Measurements from ENCODE around the gene C20orf144. TPM values are rescaled to one million over a fixed set of nuclear protein-coding genes. Genes with fewer than 3 reads are reported as not detected.
A peak's percentile ranks its signal among the peaks of the same experiment; 100 is the strongest.

The C20orf144 gene
- total RNA-seq, 2 experiments from 2014 or later, result 0.30 to 0.53 TPM

DNA sequence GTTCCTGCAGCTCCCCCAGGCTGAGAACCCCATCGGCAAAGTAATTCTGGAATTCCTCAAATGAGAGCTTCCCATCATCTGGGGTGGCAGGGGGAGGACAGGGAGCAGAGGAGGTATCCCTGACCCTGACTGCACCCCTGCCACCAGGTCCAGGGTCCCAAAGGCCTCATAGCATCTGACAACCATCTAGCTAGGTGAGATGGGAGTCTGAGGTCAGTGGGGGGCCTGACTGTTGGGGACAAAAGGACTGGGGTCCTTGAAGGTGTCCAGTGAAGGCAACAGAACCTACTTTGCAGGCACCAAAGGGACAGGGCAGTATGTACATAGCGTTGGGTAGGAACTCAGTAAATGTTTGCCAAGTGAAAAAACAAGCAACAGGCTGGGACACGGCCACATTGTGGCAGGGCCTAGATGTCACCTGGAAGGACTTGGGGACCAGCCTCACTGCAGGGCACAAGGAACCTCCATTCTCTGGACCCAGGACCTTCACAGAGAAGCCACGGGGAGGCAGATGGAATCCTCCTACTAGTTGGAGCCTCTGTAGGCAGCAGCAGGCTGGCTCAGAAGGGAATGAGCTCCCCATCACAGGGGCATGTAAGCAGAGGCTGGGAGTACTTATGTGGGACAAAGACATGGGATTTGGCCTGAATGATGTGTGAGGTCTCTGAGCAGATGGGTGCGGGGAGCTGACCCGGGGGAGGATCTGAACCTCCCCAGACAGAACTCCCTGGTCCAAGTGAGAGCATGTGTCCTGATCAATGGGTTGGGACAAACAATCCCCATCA, 8.8 kb downstream of the C20orf144 start:
- no peak overlapping the region for H3K4me3 Mint-ChIP-seq
- H3K27ac Mint-ChIP-seq, result peak overlapping the region; percentile 42
- no peaks in the 10 kb centered on the region for H3K9me3 Mint-ChIP-seq (ENCODE audit: low read depth)
- no peak for DNase-seq
- CTCF ChIA-PET, result interaction anchor here (0.9 to 4.6 kb wide), 3 partner anchors 11 to 213 kb away, joined by 3 to 106 read pairs (median 3); partner anchors contain the start of gene ZNF341
- peaks cover 2% of the 10 kb centered on the region for H3K36me3 Mint-ChIP-seq
- no peak for ATAC-seq
- H3K4me1 Mint-ChIP-seq, result peaks cover 50% of the 10 kb centered on the region
- no peaks in the 10 kb centered on the region for H3K27me3 Mint-ChIP-seq

- Mint-ChIP-seq H3K27ac (peak overlapping the region; percentile 3), H3K36me3 (peaks cover 7% of the 10 kb centered on the region), H3K9me3 (ENCODE audit: low read depth) (no peaks in the 10 kb centered on the region), H3K4me1 (peaks cover 44% of the 10 kb centered on the region), H3K4me3 (no peak overlapping the region), H3K27me3 (no peaks in the 10 kb centered on the region)
- ATAC-seq (no peak), DNase-seq (no peak)
- CTCF ChIA-PET, result interaction anchor here (0.8 to 1.0 kb wide), 4 partner anchors 12 to 214 kb away, joined by 3 to 4 read pairs (median 3); partner anchors contain the start of gene ZNF341
Measured at GRCh38 chr20:33671573-33672288, 9.6 kb downstream of the C20orf144 start.

DNA sequence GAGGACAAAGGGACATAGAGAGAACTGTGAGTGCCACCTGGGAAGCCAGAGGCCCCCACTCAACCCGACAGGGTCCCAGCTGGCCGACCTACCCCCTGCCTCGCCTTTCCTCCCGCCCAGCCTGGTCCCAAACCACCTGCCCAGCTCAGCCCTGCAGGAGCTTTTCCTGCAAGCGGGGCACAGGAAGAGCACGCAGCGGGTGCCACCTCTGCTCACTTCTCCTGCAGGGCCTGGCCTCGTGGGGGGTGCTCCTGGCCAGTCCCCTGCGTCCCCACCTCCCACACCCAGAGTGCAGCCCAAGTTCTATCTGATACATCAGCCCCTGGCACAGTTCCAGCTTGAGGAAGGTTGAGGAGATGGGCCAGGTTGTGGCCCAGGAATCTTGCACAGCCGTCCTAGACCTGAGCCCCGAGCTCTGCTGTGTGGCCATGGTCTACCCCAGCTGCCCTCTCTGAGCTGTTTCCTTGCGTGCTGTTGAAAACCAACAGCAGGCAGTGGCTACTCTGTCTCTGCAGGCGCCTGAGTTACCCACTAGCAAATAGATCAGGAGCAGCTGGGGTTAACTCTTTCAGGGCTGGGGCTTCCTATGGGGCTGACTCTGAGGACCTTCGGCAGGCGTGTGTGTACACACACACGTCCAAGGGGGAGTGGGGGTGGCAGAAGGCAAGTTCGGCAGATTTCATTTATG, 10.4 kb downstream of the C20orf144 start:
- no peaks in the 10 kb centered on the region for H3K9me3 Mint-ChIP-seq (ENCODE audit: low read depth)
- H3K36me3 Mint-ChIP-seq, result peaks cover 13% of the 10 kb centered on the region
- CTCF ChIA-PET, result interaction anchor here (0.8 to 1.4 kb wide), 3 partner anchors 11 to 60 kb away, joined by 3 to 4 read pairs (median 3); no protein-coding TSS in a partner anchor
- H3K27me3 Mint-ChIP-seq, result no peaks in the 10 kb centered on the region
- no peak for DNase-seq
- peak overlapping the region; percentile 53 for H3K27ac Mint-ChIP-seq
- no peak for ATAC-seq
- H3K4me1 Mint-ChIP-seq, result peaks cover 43% of the 10 kb centered on the region
- H3K4me3 Mint-ChIP-seq, result peak overlapping the region; percentile 85

GRCh38 chr20:33673114-33673409, 10.9 kb downstream of the C20orf144 start:
- Mint-ChIP-seq H3K36me3 (peaks cover 17% of the 10 kb centered on the region), H3K27me3 (no peaks in the 10 kb centered on the region), H3K27ac (peak overlapping the region; percentile 53), H3K4me1 (peaks cover 46% of the 10 kb centered on the region), H3K4me3 (peak overlapping the region; percentile 85), H3K9me3 (ENCODE audit: low read depth) (no peaks in the 10 kb centered on the region)
- DNase-seq (no peak), ATAC-seq (no peak)
- CTCF ChIA-PET, result interaction anchor here (1.4 kb wide), 1 partner anchor 12 kb away, joined by 3 read pairs; no protein-coding TSS in a partner anchor

- Mint-ChIP-seq H3K4me3 (peak overlapping the region; percentile 85), H3K27ac (peak overlapping the region; percentile 77), H3K4me1 (peaks cover 47% of the 10 kb centered on the region), H3K27me3 (no peaks in the 10 kb centered on the region), H3K36me3 (peaks cover 20% of the 10 kb centered on the region), H3K9me3 (ENCODE audit: low read depth) (no peaks in the 10 kb centered on the region)
- ATAC-seq, result no peak
- CTCF ChIA-PET, result interaction anchor here (0.6 to 1.4 kb wide), 3 partner anchors 12 to 16 kb away, joined by 3 to 4 read pairs (median 3); no protein-coding TSS in a partner anchor
- DNase-seq, result no peak
Measured at GRCh38 chr20:33673410-33674293, 11.5 kb downstream of the C20orf144 start.

GRCh38 chr20:33674294-33675135, 12.4 kb downstream of the C20orf144 start, which contains the start of gene NECAB3:
NECAB3 (minus strand) TSS chr20:33674428; CDS start chr20:33674352, 76 bp downstream.
- ATAC-seq (peak; percentile 88), DNase-seq (peak; percentile 73)
- Mint-ChIP-seq H3K4me1 (peaks cover 52% of the 10 kb centered on the region), H3K9me3 (ENCODE audit: low read depth) (no peaks in the 10 kb centered on the region), H3K27me3 (no peaks in the 10 kb centered on the region), H3K36me3 (peaks cover 27% of the 10 kb centered on the region), H3K27ac (peak within 1 kb of the TSS; percentile 77), H3K4me3 (peak within 1 kb of the TSS; percentile 85)
- CTCF ChIA-PET, result interaction anchor here (0.6 to 2.2 kb wide), 6 partner anchors 8 to 15 kb away, joined by 3 to 8 read pairs (median 4); partner anchors contain the start of gene ACTL10

- Mint-ChIP-seq H3K27me3 (no peaks in the 10 kb centered on the region), H3K27ac (peak overlapping the region; percentile 29), H3K36me3 (peaks cover 31% of the 10 kb centered on the region), H3K9me3 (ENCODE audit: low read depth) (no peaks in the 10 kb centered on the region), H3K4me1 (peaks cover 60% of the 10 kb centered on the region), H3K4me3 (peak overlapping the region; percentile 46)
- DNase-seq (no peak), ATAC-seq (no peak)
- CTCF ChIA-PET, result interaction anchor here (0.6 to 2.2 kb wide), 4 partner anchors 8 to 1376 kb away, joined by 3 to 8 read pairs (median 4); partner anchors contain the start of gene ACTL10
Measured at GRCh38 chr20:33675136-33675959, 13.2 kb downstream of the C20orf144 start.

GRCh38 chr20:33676121-33676520, 14.0 kb downstream of the C20orf144 start:
- Mint-ChIP-seq H3K36me3 (peaks cover 34% of the 10 kb centered on the region), H3K9me3 (ENCODE audit: low read depth) (no peaks in the 10 kb centered on the region), H3K27me3 (no peaks in the 10 kb centered on the region), H3K27ac (peak overlapping the region; percentile 26), H3K4me3 (no peak overlapping the region), H3K4me1 (peaks cover 68% of the 10 kb centered on the region)
- CTCF ChIA-PET, result interaction anchor here (0.6 to 2.2 kb wide), 3 partner anchors 9 to 1376 kb away, joined by 3 to 8 read pairs (median 5); partner anchors contain the start of gene ACTL10
- no peak for ATAC-seq
- no peak for DNase-seq

DNA sequence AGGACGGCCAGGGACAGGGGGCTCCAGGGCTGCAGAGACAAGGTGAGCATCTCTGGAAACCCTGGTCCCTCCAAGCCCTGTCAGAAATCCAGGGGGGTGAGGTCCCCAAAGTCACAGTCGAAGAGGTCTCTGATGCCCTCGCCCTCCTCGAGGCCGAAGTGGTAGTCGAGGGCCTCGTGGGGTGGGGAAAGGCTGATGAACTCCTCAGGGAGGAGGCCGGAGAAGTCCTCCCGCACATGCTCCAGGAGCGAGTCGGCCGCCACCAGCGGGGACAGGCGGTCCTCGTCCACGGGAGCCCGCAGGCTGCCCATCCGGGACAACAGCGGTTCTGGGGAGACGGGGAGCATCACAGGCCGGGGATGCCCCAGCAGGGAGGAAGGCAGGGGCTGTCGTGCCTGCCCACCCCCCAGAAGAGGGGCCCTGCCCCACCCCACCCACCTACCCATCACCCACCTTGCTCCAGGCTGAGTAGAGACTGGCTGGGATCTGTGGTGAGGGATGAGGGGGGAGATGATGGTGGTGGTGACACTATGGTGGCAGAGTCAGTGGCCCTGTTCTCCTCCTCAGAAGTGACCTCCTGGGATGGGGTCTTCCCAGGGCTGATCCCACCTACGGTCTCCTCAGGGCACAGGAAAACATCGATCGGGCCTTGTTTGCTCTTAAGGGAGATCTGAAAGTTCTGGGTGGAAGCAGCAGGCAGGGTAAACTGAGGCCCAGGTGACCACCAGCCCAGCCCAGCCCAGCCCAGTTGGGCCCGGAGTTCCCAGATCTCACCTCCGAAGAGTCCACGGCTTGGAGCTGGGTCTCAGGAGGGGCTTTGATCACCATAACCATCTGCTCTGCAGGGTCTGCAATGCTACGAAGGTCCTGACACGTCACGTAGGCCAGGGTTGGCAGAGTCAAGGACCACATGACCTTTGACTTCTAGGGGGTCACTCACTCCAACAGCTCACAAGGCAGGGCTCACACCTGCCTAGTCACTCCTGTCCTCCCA, 14.8 kb downstream of the C20orf144 start:
- Mint-ChIP-seq H3K36me3 (peaks cover 35% of the 10 kb centered on the region), H3K27ac (no peak overlapping the region), H3K4me3 (no peak overlapping the region), H3K9me3 (ENCODE audit: low read depth) (no peaks in the 10 kb centered on the region), H3K4me1 (peaks cover 71% of the 10 kb centered on the region), H3K27me3 (no peaks in the 10 kb centered on the region)
- CTCF ChIA-PET, result interaction anchor here (2.2 to 9.2 kb wide), 2 partner anchors 8 to 10 kb away, joined by 8 to 106 read pairs; partner anchors contain the start of gene ACTL10
- no peak for DNase-seq
- no peak for ATAC-seq
